ENCODE measurements around the gene CSRP1. TPM values are rescaled to one million over a fixed set of nuclear protein-coding genes. Genes with fewer than 3 reads are reported as not detected.

CSRP1 gene
- total RNA-seq, 2 donors from 2014 or later, result 16.1 to 17.7 TPM

DNA sequence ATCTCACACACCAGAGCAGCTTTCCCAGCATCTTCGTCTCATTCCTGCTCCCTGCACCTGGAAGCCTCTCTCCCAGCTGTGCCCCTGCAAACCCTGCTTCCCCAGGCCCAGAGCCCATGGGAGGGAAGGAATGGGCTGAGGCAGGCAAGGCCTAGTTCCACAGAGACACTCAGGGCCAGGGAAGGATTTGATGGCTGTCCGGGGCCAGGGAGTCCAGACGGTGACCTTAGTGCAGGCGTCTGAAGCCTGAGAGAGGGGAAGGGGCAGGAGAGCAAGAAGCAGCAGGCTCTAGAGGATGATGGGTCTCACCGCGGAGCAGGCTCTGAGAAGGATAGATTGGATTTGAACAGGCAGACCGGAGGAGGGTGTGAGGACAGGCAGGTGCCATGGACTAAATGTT, 63.2 kb downstream of the CSRP1 start:
- Mint-ChIP-seq H3K4me3 (no peak overlapping the region), H3K27ac (no peak overlapping the region), H3K9me3 (peaks cover 3% of the 10 kb centered on the region), H3K36me3 (ENCODE audit: low read depth) (no peaks in the 10 kb centered on the region), H3K27me3 (ENCODE audit: insufficient read depth) (peaks cover 3% of the 10 kb centered on the region), H3K4me1 (peaks cover 4% of the 10 kb centered on the region)
- Histone ChIP-seq H3K36me3 (ENCODE audit: control insufficient read depth, insufficient read depth, low read length) (no peaks in the 10 kb centered on the region), H3K4me3 (ENCODE audit: low read length) (no peak overlapping the region), H3K9ac (ENCODE audit: extremely low read depth, low read length, poor library complexity, severe bottlenecking) (no peak overlapping the region), H3K9me3 (ENCODE audit: control insufficient read depth, low read length) (no peaks in the 10 kb centered on the region), H3K4me1 (ENCODE audit: control insufficient read depth, insufficient read depth, low read length) (no peaks in the 10 kb centered on the region), H3K27me3 (ENCODE audit: control insufficient read depth, insufficient read depth, low read length, poor library complexity, severe bottlenecking) (no peaks in the 10 kb centered on the region), H3K27ac (ENCODE audit: low read depth, low read length) (no peak overlapping the region)
- TF ChIP-seq CTCF (conservative IDR thresholded peaks at IDR 0.05), result no peak
- DNase-seq, result no peak
- WGBS, 2 experiments (ENCODE audit: insufficient coverage in 1 of 2, insufficient read length in 1 of 2), result 88 to 92% methylated on average over 6 to 7 of the region's 7 CpGs

GRCh38 chr1:201436969-201437368, 70.0 kb downstream of the CSRP1 start:
- H3K9me3 ChIP-seq (ENCODE audit: control insufficient read depth, low read length), result no peaks in the 10 kb centered on the region
- peaks cover 5% of the 10 kb centered on the region for H3K4me1 Mint-ChIP-seq
- WGBS, 2 experiments (ENCODE audit: insufficient coverage in 1 of 2, insufficient read length in 1 of 2), result 91 to 100% methylated on average over 1 to 3 of the region's 3 CpGs
- no peaks in the 10 kb centered on the region for H3K36me3 ChIP-seq (ENCODE audit: control insufficient read depth, insufficient read depth, low read length)
- no peak overlapping the region for H3K4me3 Mint-ChIP-seq
- H3K27me3 ChIP-seq (ENCODE audit: control insufficient read depth, insufficient read depth, low read length, poor library complexity, severe bottlenecking), result no peaks in the 10 kb centered on the region
- no peak overlapping the region for H3K27ac Mint-ChIP-seq
- no peaks in the 10 kb centered on the region for H3K36me3 Mint-ChIP-seq (ENCODE audit: low read depth)
- H3K9ac ChIP-seq (ENCODE audit: extremely low read depth, low read length, poor library complexity, severe bottlenecking), result no peak overlapping the region
- H3K27me3 Mint-ChIP-seq (ENCODE audit: insufficient read depth), result no peaks in the 10 kb centered on the region
- peaks cover 3% of the 10 kb centered on the region for H3K9me3 Mint-ChIP-seq
- no peak overlapping the region for H3K27ac ChIP-seq (ENCODE audit: low read depth, low read length)
- no peaks in the 10 kb centered on the region for H3K4me1 ChIP-seq (ENCODE audit: control insufficient read depth, insufficient read depth, low read length)
- no peak for DNase-seq
- H3K4me3 ChIP-seq (ENCODE audit: low read length), result no peak overlapping the region
- no peak for TF ChIP-seq CTCF (conservative IDR thresholded peaks at IDR 0.05)

GRCh38 chr1:201436393-201436792, 70.5 kb downstream of the CSRP1 start:
- H3K27ac Mint-ChIP-seq, result no peak overlapping the region
- peak; percentile 88 for DNase-seq
- peak; percentile 66 for TF ChIP-seq CTCF (conservative IDR thresholded peaks at IDR 0.05)
- peaks cover 5% of the 10 kb centered on the region for H3K4me1 Mint-ChIP-seq
- H3K27ac ChIP-seq (ENCODE audit: low read depth, low read length), result no peak overlapping the region
- H3K9me3 ChIP-seq (ENCODE audit: control insufficient read depth, low read length), result no peaks in the 10 kb centered on the region
- 55 to 61% methylated on average over 4 to 6 of the region's 6 CpGs for WGBS, 2 experiments (ENCODE audit: insufficient coverage in 1 of 2, insufficient read length in 1 of 2)
- H3K36me3 Mint-ChIP-seq (ENCODE audit: low read depth), result no peaks in the 10 kb centered on the region
- no peaks in the 10 kb centered on the region for H3K36me3 ChIP-seq (ENCODE audit: control insufficient read depth, insufficient read depth, low read length)
- H3K27me3 ChIP-seq (ENCODE audit: control insufficient read depth, insufficient read depth, low read length, poor library complexity, severe bottlenecking), result no peaks in the 10 kb centered on the region
- H3K4me3 ChIP-seq (ENCODE audit: low read length), result no peak overlapping the region
- H3K27me3 Mint-ChIP-seq (ENCODE audit: insufficient read depth), result no peaks in the 10 kb centered on the region
- peaks cover 2% of the 10 kb centered on the region for H3K9me3 Mint-ChIP-seq
- H3K4me3 Mint-ChIP-seq, result no peak overlapping the region
- H3K9ac ChIP-seq (ENCODE audit: extremely low read depth, low read length, poor library complexity, severe bottlenecking), result no peak overlapping the region
- H3K4me1 ChIP-seq (ENCODE audit: control insufficient read depth, insufficient read depth, low read length), result no peaks in the 10 kb centered on the region
